Nephron progenitor cell (in vitro differentiated cells): ENCODE results near the gene GCK.

Source experiments
- DNase-seq: peaks from one replicate; pipeline ENCODE4 v3.0.0; 2021
- H3K27ac Mint-ChIP-seq: 2 replicates; pipeline ENCODE4 v1.8.0; 2021; ENCODE audit warnings: mild to moderate bottlenecking, moderate library complexity, mixed read lengths
- H3K27me3 Mint-ChIP-seq: 2 replicates; pipeline ENCODE4 v1.8.0; 2021; ENCODE audit warnings: mild to moderate bottlenecking, low read depth, mixed read lengths; ENCODE audit not compliant: poor library complexity
- H3K36me3 Mint-ChIP-seq: 2 replicates; pipeline ENCODE4 v1.8.0; 2021; ENCODE audit warnings: low read depth, mixed read lengths
- H3K4me1 Mint-ChIP-seq: 2 replicates; pipeline ENCODE4 v1.8.0; 2021; ENCODE audit warnings: mixed read lengths
- H3K4me3 Mint-ChIP-seq: 2 replicates; pipeline ENCODE4 v1.8.0; 2021; ENCODE audit warnings: mild to moderate bottlenecking, moderate library complexity, mixed read lengths
- H3K9me3 Mint-ChIP-seq: 2 replicates; pipeline ENCODE4 v1.8.0; 2021; ENCODE audit warnings: mild to moderate bottlenecking, moderate library complexity, mixed read lengths
- TF ChIP-seq, protein P1 (sequence below): fragments of 200-600 bp; sonication (generic); IDR thresholded peaks from 2 replicates; pipeline ENCODE4 v1.5.0; 2021; ENCODE audit warnings: antibody characterized with exemption

The GCK gene

DNA sequence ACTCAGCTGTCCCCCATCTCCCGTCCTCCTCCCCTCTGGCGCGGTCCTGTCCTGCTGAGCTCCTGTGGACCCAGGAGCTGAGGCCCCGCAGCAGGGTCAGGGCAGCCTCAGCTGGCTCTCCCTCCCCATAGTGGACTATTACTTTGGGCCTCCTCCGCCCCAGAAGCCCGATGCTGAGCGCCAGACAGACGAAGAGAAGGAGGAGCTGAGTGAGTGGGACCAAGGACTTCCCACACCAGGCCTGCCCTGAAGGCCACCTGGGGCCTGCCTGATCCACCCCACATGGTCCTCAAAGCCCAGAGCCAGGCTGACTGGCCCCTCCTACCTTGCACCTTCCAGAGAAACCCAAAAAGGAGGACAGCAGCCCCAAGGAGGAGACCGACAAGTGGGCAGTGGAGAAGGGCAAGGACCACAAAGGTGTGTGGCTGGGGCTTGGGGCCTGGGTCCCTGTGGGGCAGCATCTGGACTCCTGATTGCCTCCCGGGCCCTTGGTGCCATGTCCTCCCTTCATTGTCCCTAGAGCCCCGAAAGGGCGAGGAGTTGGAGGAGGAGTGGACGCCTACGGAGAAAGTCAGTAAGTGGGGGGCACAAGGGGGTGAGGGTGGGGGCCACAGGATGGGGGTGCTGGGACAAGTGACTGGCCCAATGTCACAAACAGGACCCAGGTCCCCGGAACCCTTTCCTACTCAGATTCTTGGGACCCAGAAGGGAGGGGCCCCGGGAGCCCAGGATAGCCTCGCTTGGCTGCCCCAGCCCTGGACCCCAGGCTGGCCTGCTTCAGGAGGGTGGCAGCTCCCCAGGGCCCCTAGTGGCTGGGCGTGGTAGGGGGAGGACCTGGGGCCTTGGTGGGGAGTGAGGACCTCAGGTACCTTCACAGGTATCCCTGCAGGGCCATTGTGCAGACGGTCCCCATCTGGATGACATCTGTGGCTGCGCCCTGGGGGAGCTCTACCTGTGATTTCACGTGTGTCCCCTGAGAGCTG is 80.2 kb downstream of the GCK start:
- peaks cover 12% of the 10 kb centered on the region for H3K4me1 Mint-ChIP-seq
- no peaks in the 10 kb centered on the region for H3K9me3 Mint-ChIP-seq
- no peak for DNase-seq
- no peaks in the 10 kb centered on the region for H3K27me3 Mint-ChIP-seq
- peaks cover 8% of the 10 kb centered on the region for H3K36me3 Mint-ChIP-seq
- H3K27ac Mint-ChIP-seq: no peak overlapping the region
- no peak overlapping the region for H3K4me3 Mint-ChIP-seq
- TF ChIP-seq, protein P1, sequence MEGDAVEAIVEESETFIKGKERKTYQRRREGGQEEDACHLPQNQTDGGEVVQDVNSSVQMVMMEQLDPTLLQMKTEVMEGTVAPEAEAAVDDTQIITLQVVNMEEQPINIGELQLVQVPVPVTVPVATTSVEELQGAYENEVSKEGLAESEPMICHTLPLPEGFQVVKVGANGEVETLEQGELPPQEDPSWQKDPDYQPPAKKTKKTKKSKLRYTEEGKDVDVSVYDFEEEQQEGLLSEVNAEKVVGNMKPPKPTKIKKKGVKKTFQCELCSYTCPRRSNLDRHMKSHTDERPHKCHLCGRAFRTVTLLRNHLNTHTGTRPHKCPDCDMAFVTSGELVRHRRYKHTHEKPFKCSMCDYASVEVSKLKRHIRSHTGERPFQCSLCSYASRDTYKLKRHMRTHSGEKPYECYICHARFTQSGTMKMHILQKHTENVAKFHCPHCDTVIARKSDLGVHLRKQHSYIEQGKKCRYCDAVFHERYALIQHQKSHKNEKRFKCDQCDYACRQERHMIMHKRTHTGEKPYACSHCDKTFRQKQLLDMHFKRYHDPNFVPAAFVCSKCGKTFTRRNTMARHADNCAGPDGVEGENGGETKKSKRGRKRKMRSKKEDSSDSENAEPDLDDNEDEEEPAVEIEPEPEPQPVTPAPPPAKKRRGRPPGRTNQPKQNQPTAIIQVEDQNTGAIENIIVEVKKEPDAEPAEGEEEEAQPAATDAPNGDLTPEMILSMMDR: no peak

DNA sequence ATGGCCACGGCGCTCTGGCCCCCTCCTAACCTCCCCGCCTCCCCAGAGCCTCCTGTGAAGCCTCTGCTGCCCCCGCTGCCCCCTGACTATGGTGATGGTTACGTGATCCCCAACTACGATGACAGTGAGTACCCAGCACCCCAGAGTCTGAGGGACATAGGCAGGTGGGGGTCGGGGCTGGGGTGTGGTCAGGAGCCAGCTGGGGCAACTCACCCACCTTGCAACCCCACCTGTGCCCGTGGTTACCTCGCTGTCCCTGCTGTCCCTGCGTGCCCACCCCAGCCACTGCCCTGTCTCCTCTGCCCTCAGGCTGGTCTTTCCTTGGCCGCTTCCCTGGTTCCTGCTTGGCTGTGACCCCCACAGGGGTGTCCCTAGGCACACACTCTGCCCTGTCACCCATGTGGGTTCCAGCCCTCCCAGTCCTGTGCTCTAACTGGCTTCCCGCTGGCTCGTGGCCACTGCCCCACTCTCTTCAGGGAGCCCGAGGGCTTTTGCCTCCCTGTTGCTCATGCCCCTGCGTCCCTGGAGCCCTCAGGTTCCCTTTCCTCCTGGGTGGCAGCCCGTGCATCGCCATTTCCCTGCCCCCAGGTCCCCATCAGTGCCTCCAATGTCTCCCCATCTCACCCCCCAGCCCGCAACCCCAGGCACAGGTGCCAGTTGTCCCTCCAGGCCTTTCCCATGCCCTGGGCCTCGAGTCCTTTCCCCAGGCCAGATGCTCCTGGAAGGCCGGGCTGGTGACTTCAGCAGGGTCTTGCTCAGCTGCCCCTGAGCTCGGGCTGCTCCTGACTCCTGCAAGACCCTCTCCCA is 81.1 kb downstream of the GCK start:
- TF ChIP-seq, protein P1: no peak
- H3K9me3 Mint-ChIP-seq: no peaks in the 10 kb centered on the region
- no peak overlapping the region for H3K4me3 Mint-ChIP-seq
- DNase-seq: no peak
- peaks cover 3% of the 10 kb centered on the region for H3K27me3 Mint-ChIP-seq
- no peak overlapping the region for H3K27ac Mint-ChIP-seq
- H3K4me1 Mint-ChIP-seq: peaks cover 16% of the 10 kb centered on the region
- H3K36me3 Mint-ChIP-seq: peaks cover 4% of the 10 kb centered on the region

DNA sequence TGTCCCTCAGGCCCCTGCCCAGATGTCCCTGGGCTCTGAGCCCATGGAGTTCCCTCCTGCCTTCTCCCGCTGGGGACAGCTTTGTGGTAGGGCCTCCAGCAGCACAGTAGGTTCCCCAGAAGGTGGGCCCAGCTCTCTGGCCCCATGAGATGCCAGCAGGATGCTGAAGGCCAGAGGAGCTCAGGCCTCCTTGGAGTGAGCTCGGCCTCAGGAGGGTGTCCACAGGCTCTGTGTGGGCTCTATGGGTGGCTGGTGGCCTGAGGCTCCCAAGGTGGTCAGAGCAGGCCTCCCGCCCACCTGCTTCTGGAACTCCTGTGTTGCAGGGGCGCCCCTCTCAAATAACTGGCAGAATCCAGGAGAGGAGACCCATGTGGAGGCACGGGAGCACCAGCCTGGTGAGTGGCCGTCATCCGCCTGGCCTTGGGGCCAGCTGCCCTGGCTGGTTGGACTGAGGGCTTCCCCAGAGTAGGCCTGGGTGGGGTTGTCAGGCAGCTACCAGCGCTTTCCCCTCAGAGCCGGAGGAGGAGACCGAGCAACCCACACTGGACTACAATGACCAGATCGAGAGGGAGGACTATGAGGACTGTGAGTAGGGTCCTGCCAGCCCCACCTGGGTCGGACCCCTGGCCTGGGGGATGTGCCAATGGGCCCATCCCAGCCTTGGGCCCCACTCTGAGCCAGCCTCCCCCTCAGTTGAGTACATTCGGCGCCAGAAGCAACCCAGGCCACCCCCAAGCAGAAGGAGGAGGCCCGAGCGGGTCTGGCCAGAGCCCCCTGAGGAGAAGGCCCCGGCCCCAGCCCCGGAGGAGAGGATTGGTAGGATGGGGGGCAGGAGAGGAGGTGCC is 81.9 kb downstream of the GCK start:
- Mint-ChIP-seq H3K4me1 (peaks cover 22% of the 10 kb centered on the region), H3K9me3 (no peaks in the 10 kb centered on the region), H3K4me3 (no peak overlapping the region), H3K27ac (no peak overlapping the region), H3K27me3 (peaks cover 10% of the 10 kb centered on the region), H3K36me3 (peaks cover 4% of the 10 kb centered on the region)
- no peak for DNase-seq
- TF ChIP-seq, protein P1: no peak

DNA sequence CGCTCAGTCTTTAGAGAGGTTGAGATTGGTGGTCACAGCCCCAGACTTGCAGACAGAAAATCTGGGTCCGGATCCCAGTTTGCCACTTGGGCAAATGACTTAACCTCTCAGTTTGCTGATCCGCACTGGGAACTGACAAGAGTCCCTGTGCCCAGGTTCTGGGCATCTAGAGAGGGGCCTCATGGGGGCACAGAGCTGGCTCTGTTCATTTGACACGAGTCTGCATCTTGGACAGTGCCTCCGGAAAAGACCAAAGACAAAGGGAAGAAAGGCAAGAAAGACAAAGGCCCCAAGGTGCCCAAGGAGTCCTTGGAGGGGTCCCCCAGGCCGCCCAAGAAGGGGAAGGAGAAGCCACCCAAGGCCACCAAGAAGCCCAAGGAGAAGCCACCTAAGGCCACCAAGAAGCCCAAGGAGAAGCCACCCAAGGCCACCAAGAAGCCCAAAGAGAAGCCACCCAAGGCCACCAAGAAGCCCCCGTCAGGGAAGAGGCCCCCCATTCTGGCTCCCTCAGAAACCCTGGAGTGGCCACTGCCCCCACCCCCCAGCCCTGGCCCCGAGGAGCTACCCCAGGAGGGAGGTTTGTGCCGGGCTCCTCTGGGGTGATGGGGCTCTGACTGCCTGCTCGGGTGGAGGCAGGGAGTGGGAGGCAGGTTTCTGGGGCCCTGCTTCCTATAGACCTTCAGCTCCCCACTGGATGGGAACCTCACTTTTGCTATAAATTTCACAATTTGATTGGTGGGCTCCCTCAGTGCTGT is 82.8 kb downstream of the GCK start:
- Mint-ChIP-seq H3K36me3 (peaks cover 4% of the 10 kb centered on the region), H3K4me3 (no peak overlapping the region), H3K27me3 (peaks cover 13% of the 10 kb centered on the region), H3K4me1 (peaks cover 25% of the 10 kb centered on the region), H3K27ac (no peak overlapping the region), H3K9me3 (no peaks in the 10 kb centered on the region)
- no peak for DNase-seq
- TF ChIP-seq, protein P1: no peak

DNA sequence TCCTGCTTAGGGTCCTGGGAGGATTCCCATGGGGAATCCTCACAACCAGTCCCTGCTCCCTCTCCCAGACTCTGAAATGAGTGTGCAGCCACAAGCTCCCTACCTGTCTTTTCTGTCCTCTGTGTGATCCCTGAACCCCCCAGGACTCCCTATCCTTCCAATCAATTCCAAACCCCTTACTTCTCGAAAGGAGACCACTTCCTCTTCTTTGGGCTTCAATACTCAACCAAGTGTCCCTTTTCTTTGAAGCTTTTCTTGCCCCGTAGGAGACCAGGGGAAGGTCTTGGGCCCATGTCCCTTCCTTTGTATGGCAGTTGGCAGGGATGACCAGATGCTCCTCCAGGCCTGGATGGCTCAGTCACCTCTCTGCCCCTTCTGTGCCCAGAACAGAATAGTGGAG is 83.4 kb downstream of the GCK start:
- H3K4me1 Mint-ChIP-seq: peaks cover 26% of the 10 kb centered on the region
- H3K27ac Mint-ChIP-seq: no peak overlapping the region
- peak overlapping the region; percentile 84 for H3K4me3 Mint-ChIP-seq
- peaks cover 13% of the 10 kb centered on the region for H3K27me3 Mint-ChIP-seq
- no peaks in the 10 kb centered on the region for H3K9me3 Mint-ChIP-seq
- DNase-seq: no peak
- peaks cover 4% of the 10 kb centered on the region for H3K36me3 Mint-ChIP-seq
- TF ChIP-seq, protein P1: no peak
